SHP77 treated with DMSO at 0.1 percent for 48 hours (cell line): Measurements from ENCODE around the gene LGMN.
"Not testable (repeated sequence)": the region's sequence is repeated elsewhere in the genome, so short reads cannot be mapped to it uniquely, and the experiment has no call there.

Experiments used
- DNase-seq: peaks from one replicate; lab custom pipeline; 2025; lab: John Stamatoyannopoulos, UW

LGMN gene

DNA sequence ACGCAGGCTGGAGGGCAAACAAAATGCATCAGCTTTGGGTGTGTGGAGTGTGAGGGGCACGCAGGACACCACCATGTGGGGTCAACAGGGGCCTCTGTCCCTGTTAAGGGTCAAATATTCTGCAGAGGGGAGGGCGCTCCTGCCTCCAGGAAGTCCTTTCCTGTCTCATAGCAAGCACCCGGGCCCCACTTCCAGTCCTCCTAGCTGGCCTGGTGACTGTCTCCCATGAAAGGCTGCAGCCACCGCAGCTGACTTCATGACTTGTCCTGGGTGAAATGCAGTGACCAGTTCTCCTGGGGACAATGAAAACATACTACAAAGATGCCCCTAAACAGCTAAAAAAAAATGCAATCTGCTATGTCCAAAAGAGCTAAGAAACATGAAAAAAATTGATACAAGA lies 53.6 kb downstream of the LGMN start:
- DNase-seq = no peak

DNA sequence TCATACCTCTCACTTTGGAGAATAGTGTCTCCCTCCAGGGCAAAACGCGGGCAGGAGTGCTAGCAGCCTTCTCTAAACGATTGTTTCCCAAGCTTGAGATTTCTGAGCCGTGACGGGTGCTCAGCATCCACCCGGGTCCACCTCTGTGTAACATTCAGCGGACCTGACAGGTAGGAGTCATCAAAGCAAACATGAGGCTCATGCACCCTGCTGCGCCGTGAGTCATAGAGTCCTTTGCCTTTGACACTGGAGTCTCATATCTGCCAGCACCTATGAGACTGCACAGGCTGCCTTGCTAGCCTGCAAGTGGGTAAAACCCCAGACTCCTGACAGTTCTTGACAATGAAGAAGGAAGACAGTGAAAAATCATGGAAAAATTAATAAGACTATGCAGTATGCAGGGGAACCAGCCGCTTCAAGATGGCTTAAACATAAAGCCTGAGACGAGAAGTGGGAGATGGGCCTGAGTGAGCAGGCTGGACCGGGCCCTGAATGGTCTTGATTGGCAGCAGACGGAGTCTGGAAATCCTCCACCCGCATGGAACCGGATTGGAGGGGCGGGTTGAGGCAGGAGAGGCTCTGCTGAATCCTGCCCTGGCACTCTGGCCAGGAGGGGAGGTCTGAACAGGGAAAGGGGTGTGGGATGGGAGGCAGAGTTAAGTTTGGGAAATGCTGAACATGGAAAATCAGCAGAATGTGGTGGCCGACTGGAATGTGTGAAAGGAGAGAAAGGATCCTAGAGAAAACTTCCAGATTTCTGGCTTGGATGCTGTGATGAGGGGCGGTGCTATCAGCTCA lies 54.2 kb downstream of the LGMN start:
- DNase-seq = no peak

- DNase-seq = peak; percentile 86
These were observed 55.6 kb downstream of the LGMN start for GRCh38 chr14:92692822-92693226.

DNA sequence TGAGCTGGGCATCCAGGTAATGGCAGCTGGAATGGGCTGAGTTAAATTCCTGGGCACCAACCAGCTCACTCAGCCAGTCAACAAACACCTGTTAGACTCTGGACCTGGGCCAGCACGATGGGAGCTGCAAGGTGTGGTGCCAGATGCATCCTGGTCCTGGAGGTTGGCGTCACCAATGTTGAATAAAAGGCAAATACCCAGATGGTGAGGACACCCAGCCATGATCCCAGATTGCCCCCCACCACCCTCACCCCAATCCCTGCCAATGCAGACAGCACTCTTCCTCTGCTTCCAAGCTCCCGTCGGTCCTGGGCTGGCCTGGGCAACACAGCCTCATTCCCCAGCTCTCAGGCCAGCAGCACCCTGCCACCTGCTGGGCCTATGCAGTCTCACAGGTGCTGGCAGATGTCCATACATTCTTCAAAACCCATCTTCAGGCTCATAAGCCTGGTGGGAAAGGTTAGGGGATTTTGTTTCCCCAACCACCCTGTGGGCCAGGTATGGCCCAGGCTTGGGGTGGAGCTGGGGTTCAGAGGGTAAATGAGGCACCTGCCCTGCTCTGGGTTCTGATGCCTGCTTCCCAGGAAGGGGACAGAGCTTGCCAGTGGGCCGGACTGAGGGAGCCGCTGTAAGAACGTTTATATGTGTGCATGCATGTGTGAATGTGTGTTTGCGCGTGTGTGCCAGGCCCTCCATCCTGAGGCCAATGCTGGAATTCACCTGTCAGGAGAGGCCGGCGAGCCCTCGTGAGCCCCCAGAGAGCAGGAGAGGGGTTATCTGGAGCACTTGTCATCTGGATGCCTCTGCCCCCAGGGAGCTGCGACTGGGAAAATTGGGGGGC lies 58.0 kb downstream of the LGMN start:
- peak; percentile 64 for DNase-seq

GRCh38 chr14:92688434-92689375 lies 59.7 kb downstream of the LGMN start:
- no peak for DNase-seq

- DNase-seq = no peak
These were observed 60.6 kb downstream of the LGMN start for GRCh38 chr14:92687681-92688433.

GRCh38 chr14:92686900-92687427 lies 61.5 kb downstream of the LGMN start:
- DNase-seq = no peak

GRCh38 chr14:92686411-92686899 lies 62.0 kb downstream of the LGMN start:
- DNase-seq = no peak

- DNase-seq = no peak
These were observed 62.6 kb downstream of the LGMN start for GRCh38 chr14:92685784-92686355.

GRCh38 chr14:92684801-92685560 lies 63.4 kb downstream of the LGMN start:
- DNase-seq = no peak

DNA sequence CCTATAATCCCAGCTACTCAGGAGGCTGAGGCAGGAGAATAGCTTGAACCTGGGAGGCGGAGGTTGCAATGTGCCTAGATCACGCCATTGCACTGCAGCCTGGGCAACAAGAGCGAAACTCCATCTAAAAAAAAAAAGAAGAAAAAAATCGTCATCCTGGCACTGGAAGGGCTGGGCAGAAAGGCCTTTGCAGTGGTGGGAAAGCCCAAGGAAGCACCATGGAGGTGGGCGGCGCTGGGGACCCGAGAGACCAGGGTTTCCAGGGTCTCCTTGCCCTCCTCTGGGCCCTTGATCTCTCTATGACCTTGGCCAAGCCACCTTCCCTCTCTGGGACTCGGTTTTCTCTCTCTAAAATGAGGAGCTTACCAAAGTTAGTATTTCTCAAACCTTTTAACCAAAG lies 65.4 kb downstream of the LGMN start:
- DNase-seq = no peak

- no peak for DNase-seq
These were observed 67.4 kb downstream of the LGMN start for GRCh38 chr14:92680781-92681650.

GRCh38 chr14:92680330-92680729 lies 68.1 kb downstream of the LGMN start:
- not testable (repeated sequence) for DNase-seq

DNA sequence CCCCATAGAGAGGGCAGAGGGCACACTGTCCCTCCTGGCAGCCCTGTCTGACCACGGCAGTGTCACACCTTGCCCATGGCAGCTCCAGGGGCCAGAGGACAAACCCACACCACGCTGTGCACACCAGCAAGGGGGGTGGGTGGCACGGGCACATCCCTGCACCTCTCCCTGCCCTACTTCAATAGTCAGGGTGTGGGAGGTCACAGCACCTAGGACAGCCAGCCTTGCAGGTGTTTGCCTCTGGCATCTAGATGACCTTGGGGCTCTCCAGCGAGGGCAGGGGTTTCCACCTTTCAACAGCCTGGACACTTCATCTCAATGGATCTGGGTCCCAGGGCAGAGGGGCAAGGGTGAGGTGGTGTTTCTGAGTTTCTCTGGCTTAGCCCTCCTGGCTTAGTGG lies 69.2 kb downstream of the LGMN start:
- DNase-seq = no peak

DNA sequence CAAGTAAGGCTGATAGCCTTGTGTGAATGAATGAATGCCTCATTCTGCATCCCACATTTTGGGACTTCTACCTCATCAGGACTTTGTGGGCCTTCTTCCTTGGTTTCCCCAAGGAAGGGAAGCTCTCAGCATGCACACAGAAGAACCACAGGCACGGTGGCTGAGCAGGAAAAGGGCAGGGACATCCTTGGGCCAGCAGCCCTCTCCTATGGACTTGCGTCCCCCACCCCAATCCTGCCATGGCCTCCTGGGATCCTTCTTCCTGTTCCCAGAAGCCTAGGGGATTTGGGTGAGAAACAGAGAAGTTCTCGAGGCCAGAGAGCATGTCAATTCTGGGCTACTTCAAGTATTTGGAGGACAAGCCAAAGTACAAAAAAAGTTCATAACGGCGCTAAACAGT lies 69.7 kb downstream of the LGMN start:
- no peak for DNase-seq

GRCh38 chr14:92677955-92678354 lies 70.5 kb downstream of the LGMN start:
- no peak for DNase-seq

GRCh38 chr14:92677087-92677668 lies 71.2 kb downstream of the LGMN start:
- DNase-seq = no peak

- no peak for DNase-seq
These were observed 71.9 kb downstream of the LGMN start for GRCh38 chr14:92676403-92677086.
